ENCODE results near the gene NFKB1.

Gene NFKB1

GRCh38 chr4:102546635-102547034 lies 45.5 kb downstream of the NFKB1 start:
- no peak overlapping the region for H3K27ac ChIP-seq (ENCODE audit: low read depth, low read length)
- no peaks in the 10 kb centered on the region for H3K36me3 ChIP-seq (ENCODE audit: control insufficient read depth, insufficient read depth, low read length)
- no peak overlapping the region for H3K4me3 ChIP-seq (ENCODE audit: low read depth, low read length)
- H3K4me1 ChIP-seq (ENCODE audit: control insufficient read depth, insufficient read depth, low read length), result no peaks in the 10 kb centered on the region
- no peaks in the 10 kb centered on the region for H3K9me3 ChIP-seq (ENCODE audit: control insufficient read depth, insufficient read depth, low read depth, low read length)
- no peaks in the 10 kb centered on the region for H3K27me3 ChIP-seq (ENCODE audit: control insufficient read depth, insufficient read depth, low read length)
- H3K9ac ChIP-seq (ENCODE audit: low read length), result no peak overlapping the region

GRCh38 chr4:102547973-102548372 lies 46.8 kb downstream of the NFKB1 start:
- Histone ChIP-seq H3K9me3 (ENCODE audit: control insufficient read depth, insufficient read depth, low read depth, low read length) (no peaks in the 10 kb centered on the region), H3K4me3 (ENCODE audit: low read depth, low read length) (no peak overlapping the region), H3K9ac (ENCODE audit: low read length) (no peak overlapping the region), H3K27ac (ENCODE audit: low read depth, low read length) (no peak overlapping the region), H3K4me1 (ENCODE audit: control insufficient read depth, insufficient read depth, low read length) (peaks cover 13% of the 10 kb centered on the region), H3K36me3 (ENCODE audit: control insufficient read depth, insufficient read depth, low read length) (no peaks in the 10 kb centered on the region), H3K27me3 (ENCODE audit: control insufficient read depth, insufficient read depth, low read length) (no peaks in the 10 kb centered on the region)

- Histone ChIP-seq H3K4me1 (ENCODE audit: control insufficient read depth, insufficient read depth, low read length) (peaks cover 18% of the 10 kb centered on the region), H3K36me3 (ENCODE audit: control insufficient read depth, insufficient read depth, low read length) (no peaks in the 10 kb centered on the region), H3K4me3 (ENCODE audit: low read depth, low read length) (no peak overlapping the region), H3K27ac (ENCODE audit: low read depth, low read length) (no peak overlapping the region), H3K9me3 (ENCODE audit: control insufficient read depth, insufficient read depth, low read depth, low read length) (no peaks in the 10 kb centered on the region), H3K27me3 (ENCODE audit: control insufficient read depth, insufficient read depth, low read length) (no peaks in the 10 kb centered on the region), H3K9ac (ENCODE audit: low read length) (no peak overlapping the region)
These were observed 50.9 kb downstream of the NFKB1 start for GRCh38 chr4:102551958-102552565.

- Histone ChIP-seq H3K36me3 (ENCODE audit: control insufficient read depth, insufficient read depth, low read length) (no peaks in the 10 kb centered on the region), H3K9ac (ENCODE audit: low read length) (no peak overlapping the region), H3K27ac (ENCODE audit: low read depth, low read length) (no peak overlapping the region), H3K27me3 (ENCODE audit: control insufficient read depth, insufficient read depth, low read length) (no peaks in the 10 kb centered on the region), H3K4me1 (ENCODE audit: control insufficient read depth, insufficient read depth, low read length) (peaks cover 18% of the 10 kb centered on the region), H3K4me3 (ENCODE audit: low read depth, low read length) (no peak overlapping the region), H3K9me3 (ENCODE audit: control insufficient read depth, insufficient read depth, low read depth, low read length) (no peaks in the 10 kb centered on the region)
These were observed 51.6 kb downstream of the NFKB1 start for GRCh38 chr4:102552781-102553180.

GRCh38 chr4:102553982-102554381 lies 52.8 kb downstream of the NFKB1 start:
- Histone ChIP-seq H3K36me3 (ENCODE audit: control insufficient read depth, insufficient read depth, low read length) (no peaks in the 10 kb centered on the region), H3K27me3 (ENCODE audit: control insufficient read depth, insufficient read depth, low read length) (no peaks in the 10 kb centered on the region), H3K4me1 (ENCODE audit: control insufficient read depth, insufficient read depth, low read length) (peaks cover 18% of the 10 kb centered on the region), H3K27ac (ENCODE audit: low read depth, low read length) (no peak overlapping the region), H3K9ac (ENCODE audit: low read length) (no peak overlapping the region), H3K9me3 (ENCODE audit: control insufficient read depth, insufficient read depth, low read depth, low read length) (no peaks in the 10 kb centered on the region), H3K4me3 (ENCODE audit: low read depth, low read length) (no peak overlapping the region)

- Histone ChIP-seq H3K36me3 (ENCODE audit: control insufficient read depth, insufficient read depth, low read length) (no peaks in the 10 kb centered on the region), H3K27me3 (ENCODE audit: control insufficient read depth, insufficient read depth, low read length) (no peaks in the 10 kb centered on the region), H3K9ac (ENCODE audit: low read length) (no peak overlapping the region), H3K27ac (ENCODE audit: low read depth, low read length) (no peak overlapping the region), H3K4me3 (ENCODE audit: low read depth, low read length) (no peak overlapping the region), H3K9me3 (ENCODE audit: control insufficient read depth, insufficient read depth, low read depth, low read length) (no peaks in the 10 kb centered on the region), H3K4me1 (ENCODE audit: control insufficient read depth, insufficient read depth, low read length) (peaks cover 18% of the 10 kb centered on the region)
These were observed 53.3 kb downstream of the NFKB1 start for GRCh38 chr4:102554482-102554881.

- H3K27ac ChIP-seq (ENCODE audit: low read depth, low read length), result no peak overlapping the region
- no peaks in the 10 kb centered on the region for H3K36me3 ChIP-seq (ENCODE audit: control insufficient read depth, insufficient read depth, low read length)
These were observed 53.8 kb downstream of the NFKB1 start for GRCh38 chr4:102554992-102555391.

GRCh38 chr4:102557636-102558035 lies 56.5 kb downstream of the NFKB1 start:
- Histone ChIP-seq H3K27ac (ENCODE audit: low read depth, low read length) (no peak overlapping the region), H3K9me3 (ENCODE audit: control insufficient read depth, insufficient read depth, low read depth, low read length) (no peaks in the 10 kb centered on the region), H3K4me3 (ENCODE audit: low read depth, low read length) (no peak overlapping the region), H3K36me3 (ENCODE audit: control insufficient read depth, insufficient read depth, low read length) (no peaks in the 10 kb centered on the region), H3K9ac (ENCODE audit: low read length) (no peak overlapping the region), H3K27me3 (ENCODE audit: control insufficient read depth, insufficient read depth, low read length) (no peaks in the 10 kb centered on the region), H3K4me1 (ENCODE audit: control insufficient read depth, insufficient read depth, low read length) (peaks cover 8% of the 10 kb centered on the region)

More at GRCh38 chr4:102554992-102555391, 53.8 kb downstream of the NFKB1 start:
- H3K9ac ChIP-seq (ENCODE audit: low read length), result no peak overlapping the region
- peaks cover 18% of the 10 kb centered on the region for H3K4me1 ChIP-seq (ENCODE audit: control insufficient read depth, insufficient read depth, low read length)
- no peaks in the 10 kb centered on the region for H3K9me3 ChIP-seq (ENCODE audit: control insufficient read depth, insufficient read depth, low read depth, low read length)
- H3K27me3 ChIP-seq (ENCODE audit: control insufficient read depth, insufficient read depth, low read length), result no peaks in the 10 kb centered on the region
- no peak overlapping the region for H3K4me3 ChIP-seq (ENCODE audit: low read depth, low read length)

GRCh38 chr4:102560115-102560514 lies 59.0 kb downstream of the NFKB1 start:
- H3K4me3 ChIP-seq (ENCODE audit: low read depth, low read length), result no peak overlapping the region
- H3K27me3 ChIP-seq (ENCODE audit: control insufficient read depth, insufficient read depth, low read length), result no peaks in the 10 kb centered on the region
- no peaks in the 10 kb centered on the region for H3K9me3 ChIP-seq (ENCODE audit: control insufficient read depth, insufficient read depth, low read depth, low read length)
- no peak overlapping the region for H3K27ac ChIP-seq (ENCODE audit: low read depth, low read length)
- H3K9ac ChIP-seq (ENCODE audit: low read length), result no peak overlapping the region
- H3K4me1 ChIP-seq (ENCODE audit: control insufficient read depth, insufficient read depth, low read length), result no peaks in the 10 kb centered on the region
- no peaks in the 10 kb centered on the region for H3K36me3 ChIP-seq (ENCODE audit: control insufficient read depth, insufficient read depth, low read length)

GRCh38 chr4:102560571-102561341 lies 59.6 kb downstream of the NFKB1 start:
- Histone ChIP-seq H3K9me3 (ENCODE audit: control insufficient read depth, insufficient read depth, low read depth, low read length) (no peaks in the 10 kb centered on the region), H3K9ac (ENCODE audit: low read length) (no peak overlapping the region), H3K36me3 (ENCODE audit: control insufficient read depth, insufficient read depth, low read length) (no peaks in the 10 kb centered on the region), H3K4me1 (ENCODE audit: control insufficient read depth, insufficient read depth, low read length) (no peaks in the 10 kb centered on the region), H3K27ac (ENCODE audit: low read depth, low read length) (no peak overlapping the region), H3K4me3 (ENCODE audit: low read depth, low read length) (no peak overlapping the region), H3K27me3 (ENCODE audit: control insufficient read depth, insufficient read depth, low read length) (no peaks in the 10 kb centered on the region)

- Histone ChIP-seq H3K9me3 (ENCODE audit: control insufficient read depth, insufficient read depth, low read depth, low read length) (no peaks in the 10 kb centered on the region), H3K4me3 (ENCODE audit: low read depth, low read length) (no peak overlapping the region), H3K9ac (ENCODE audit: low read length) (no peak overlapping the region), H3K27ac (ENCODE audit: low read depth, low read length) (no peak overlapping the region), H3K36me3 (ENCODE audit: control insufficient read depth, insufficient read depth, low read length) (no peaks in the 10 kb centered on the region), H3K27me3 (ENCODE audit: control insufficient read depth, insufficient read depth, low read length) (no peaks in the 10 kb centered on the region), H3K4me1 (ENCODE audit: control insufficient read depth, insufficient read depth, low read length) (no peaks in the 10 kb centered on the region)
These were observed 61.8 kb downstream of the NFKB1 start for GRCh38 chr4:102563000-102563399.
